PC-3 (cell line): Measurements from ENCODE around the gene TUBGCP2. TPM values are rescaled to one million over a fixed set of nuclear protein-coding genes. Genes with fewer than 3 reads are reported as not detected.

Experiments used
- ATAC-seq: fragments of 200-7000 bp; cut with Tn5 transposase; 2 replicates; pipeline ENCODE4 v1.9.1; 2020; ENCODE audit warnings: mild to moderate bottlenecking, moderate library complexity
- BruUV-seq: library from RNA; stranded (reverse); fragments of 400-500 nt; replicated peaks from 2 replicates; lab custom pipeline; 2021; lab: Mats Ljungman, UMichigan
- CTCF ChIA-PET: fragments of 300-600 bp; sonication (Branson Sonifier 250); formaldehyde crosslinking; loops from one replicate; lab custom pipeline; 2022; ENCODE audit warnings: antibody characterized with exemption; lab: Charles Lee
- POLR2A ChIA-PET: fragments of 300-600 bp; sonication (Branson Sonifier 250); formaldehyde crosslinking; loops from one replicate; lab custom pipeline; 2022; ENCODE audit warnings: antibody characterized with exemption; ENCODE audit not compliant: unreplicated experiment; lab: Charles Lee
- DNase-seq: peaks from one replicate; pipeline ENCODE4 v3.0.0-alpha.2; 2015
- H2AFZ ChIP-seq: fragments of 300-600 bp; sonication (generic); 2 replicates; pipeline ENCODE4 v1.6.0; 2016; ENCODE audit warnings: antibody characterized with exemption, low read length
- H3F3A ChIP-seq: fragments of 300-600 bp; sonication (generic); one replicate; pipeline ENCODE4 v1.6.0; 2017; ENCODE audit warnings: antibody characterized with exemption, low read length, control low read depth, mild to moderate bottlenecking; ENCODE audit not compliant: unreplicated experiment
- H3K27ac ChIP-seq: fragments of 300-600 bp; sonication (generic); 2 replicates; pipeline ENCODE4 v1.5.1; 2016; ENCODE audit warnings: mild to moderate bottlenecking, low read length
- H3K27me3 ChIP-seq: fragments of 300-600 bp; sonication (generic); 2 replicates; pipeline ENCODE4 v1.6.1; 2016; ENCODE audit warnings: low read length, mixed read lengths
- H3K36me3 ChIP-seq: fragments of 300-600 bp; sonication (generic); 2 replicates; pipeline ENCODE4 v1.6.1; 2016; ENCODE audit warnings: low read depth, mixed run types, low read length, mixed read lengths
- H3K4me1 ChIP-seq: fragments of 300-600 bp; sonication (generic); 2 replicates; pipeline ENCODE4 v1.5.1; 2016; ENCODE audit warnings: low read length; ENCODE audit not compliant: insufficient read depth
- H3K4me2 ChIP-seq: fragments of 300-600 bp; sonication (generic); 2 replicates; pipeline ENCODE4 v1.6.0; 2016; ENCODE audit warnings: low read length
- H3K4me3 ChIP-seq: fragments of 300-600 bp; sonication (generic); 2 replicates; pipeline ENCODE4 v1.5.1; 2016; ENCODE audit warnings: mild to moderate bottlenecking, low read length, mixed read lengths
- H3K79me2 ChIP-seq: fragments of 300-600 bp; sonication (generic); 2 replicates; pipeline ENCODE4 v1.6.1; 2017; ENCODE audit warnings: low read length, mixed read lengths
- H3K9ac ChIP-seq: fragments of 300-600 bp; sonication (generic); 2 replicates; pipeline ENCODE4 v1.6.0; 2016; ENCODE audit warnings: mild to moderate bottlenecking, low read length
- H3K9me2 ChIP-seq: fragments of 300-600 bp; sonication (generic); replicated peaks from 2 replicates; pipeline ENCODE4 v1.6.1; 2016; ENCODE audit warnings: mixed run types, low read length, mixed read lengths
- H3K9me3 ChIP-seq: fragments of 300-600 bp; sonication (generic); 2 replicates; pipeline ENCODE4 v1.6.1; 2016; ENCODE audit warnings: low read length, mixed read lengths
- H4K20me1 ChIP-seq: fragments of 300-600 bp; sonication (generic); 2 replicates; pipeline ENCODE4 v1.6.1; 2016; ENCODE audit warnings: low read length, mixed read lengths
- CTCF ChIP-seq: fragments of 300-600 bp; sonication (generic); conservative IDR thresholded peaks from 2 replicates; pipeline ENCODE4 v1.5.1; 2017; ENCODE audit warnings: antibody characterized with exemption, low read depth, mild to moderate bottlenecking, low read length
- EZH2 ChIP-seq: fragments of 300-600 bp; sonication (generic); IDR thresholded peaks from one replicate; pipeline ENCODE4 v1.6.1; 2017; ENCODE audit warnings: antibody characterized with exemption, mild to moderate bottlenecking, low read length; ENCODE audit not compliant: unreplicated experiment
- EZH2phosphoT487 ChIP-seq: fragments of 300-600 bp; sonication (generic); IDR thresholded peaks from 2 replicates; pipeline ENCODE4 v1.6.1; 2018; ENCODE audit warnings: mild to moderate bottlenecking, antibody characterized with exemption, low read length, borderline replicate concordance
- intact Hi-C: fragments of 100-400 bp; cut with micrococcal nuclease; formaldehyde crosslinking; loops from 2 replicates; pipeline ENCODE4 v1.9.0; 2023
- total RNA-seq: library from RNA; depleted of rRNA; stranded (reverse); fragments of >200 nt; gene quantifications from 2 replicates; pipeline ENCODE4 v1.2.3, GENCODE V29; 2014

TUBGCP2 gene
- total RNA-seq, 1 experiment from 2014 or later: 72.9 TPM

- H3K4me1 ChIP-seq: peaks cover 51% of the 10 kb centered on the region
- intact Hi-C loops: loop anchor here (5.0 kb wide), 1 partner anchor 49 kb away; the partner anchor contains the start of genes TUBGCP2 and ZNF511
Observed at GRCh38 chr10:133258066-133258817, 50.4 kb downstream of the TUBGCP2 start.

GRCh38 chr10:133257489-133258065 is 51.1 kb downstream of the TUBGCP2 start:
- peak; percentile 39 for ATAC-seq
- ChIA-PET POLR2A (no interaction called here), CTCF (interaction anchor here (0.7 kb wide), 1 partner anchor 36 kb away, joined by 4 read pairs; no protein-coding TSS in a partner anchor)
- peak overlapping the region; percentile 79 for H3K9ac ChIP-seq
- no peaks in the 10 kb centered on the region for H3K79me2 ChIP-seq
- H3K4me3 ChIP-seq: peak overlapping the region; percentile 27; the same call in 1 of the 2 replicates
- peak overlapping the region; percentile 71 for H2AFZ ChIP-seq
- H3F3A ChIP-seq: no peaks in the 10 kb centered on the region
- H3K4me2 ChIP-seq: peak overlapping the region; percentile 72
- TF ChIP-seq EZH2phosphoT487 (no peak), CTCF (peak; percentile 72), EZH2 (no peak)
- no peaks in the 10 kb centered on the region for H4K20me1 ChIP-seq
- TSS peak; percentile 55 for BruUV-seq
- DNase-seq: peak; percentile 70
- H3K36me3 ChIP-seq: no peaks in the 10 kb centered on the region
- no peaks in the 10 kb centered on the region for H3K9me3 ChIP-seq
- no peaks in the 10 kb centered on the region for H3K9me2 ChIP-seq
- H3K4me1 ChIP-seq: peaks cover 51% of the 10 kb centered on the region
- peak overlapping the region; percentile 97 for H3K27ac ChIP-seq
- no peaks in the 10 kb centered on the region for H3K27me3 ChIP-seq
- intact Hi-C loops: loop anchor here (1.0 to 5.0 kb wide), 2 partner anchors 36 to 50 kb away; partner anchors contain the start of genes TUBGCP2 and ZNF511

More at GRCh38 chr10:133258066-133258817, 50.4 kb downstream of the TUBGCP2 start:
- ChIA-PET POLR2A (no interaction called here), CTCF (interaction anchor here (0.7 kb wide), 1 partner anchor 35 kb away, joined by 4 read pairs; no protein-coding TSS in a partner anchor)
- H3K4me2 ChIP-seq: peak overlapping the region; percentile 72
- no peaks in the 10 kb centered on the region for H3K79me2 ChIP-seq
- H3K4me3 ChIP-seq: no peak overlapping the region
- no TSS peak for BruUV-seq
- no peak for TF ChIP-seq EZH2phosphoT487
- no peak for TF ChIP-seq EZH2
- TF ChIP-seq CTCF: no peak
- DNase-seq (peak; percentile 65), ATAC-seq (peak; percentile 23)
- peak overlapping the region; percentile 71 for H2AFZ ChIP-seq
- H3K27me3 ChIP-seq: no peaks in the 10 kb centered on the region
- H3F3A ChIP-seq: no peaks in the 10 kb centered on the region
- H3K27ac ChIP-seq: peak overlapping the region; percentile 97
- no peaks in the 10 kb centered on the region for H3K36me3 ChIP-seq
- H3K9ac ChIP-seq: peak overlapping the region; percentile 79
- H3K9me2 ChIP-seq: no peaks in the 10 kb centered on the region
- H3K9me3 ChIP-seq: no peaks in the 10 kb centered on the region
- H4K20me1 ChIP-seq: no peaks in the 10 kb centered on the region
